Measurements from ENCODE around the gene KCNK2. TPM values are rescaled to one million over a fixed set of nuclear protein-coding genes. Genes with fewer than 3 reads are reported as not detected.

The KCNK2 gene
- total and polyA plus RNA-seq, 2 experiments from 2014 or later: 0.07 to 0.24 TPM

DNA sequence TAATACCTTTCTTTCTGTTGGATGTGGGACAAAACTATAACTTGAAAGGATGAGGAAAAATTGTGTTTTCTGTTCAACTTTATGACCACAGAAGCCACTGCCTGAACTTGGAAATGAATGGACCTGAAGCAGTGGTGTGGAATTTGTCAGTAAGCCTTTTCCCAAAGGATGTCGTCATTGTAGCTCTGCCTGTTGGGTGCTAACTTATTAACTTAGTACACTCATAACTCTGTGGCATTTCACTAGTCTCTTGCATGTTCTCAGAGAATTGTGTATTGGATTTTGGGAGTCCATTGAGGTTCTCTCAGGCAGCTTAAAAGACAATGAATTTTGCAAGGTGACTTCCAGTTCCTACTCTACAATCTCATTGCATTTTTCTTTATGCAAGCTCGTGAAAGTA lies 49.6 kb downstream of the KCNK2 start:
- ATAC-seq (no peak), DNase-seq (ENCODE audit: low spot score) (no peak)
- Mint-ChIP-seq H3K4me1 (no peaks in the 10 kb centered on the region), H3K36me3 (ENCODE audit: low read depth) (no peaks in the 10 kb centered on the region), H3K27me3 (ENCODE audit: insufficient read depth, low read depth, poor library complexity) (no peaks in the 10 kb centered on the region), H3K4me3 (no peak overlapping the region), H3K9me3 (no peaks in the 10 kb centered on the region), H3K27ac (no peak overlapping the region)
- Histone ChIP-seq H2AFZ (no peak overlapping the region), H3K27ac (ENCODE audit: low read depth) (no peak overlapping the region), H3K36me3 (ENCODE audit: insufficient read depth) (no peaks in the 10 kb centered on the region), H3K27me3 (ENCODE audit: insufficient read depth) (no peaks in the 10 kb centered on the region), H3K4me3 (no peak overlapping the region), H3K9me2 (ENCODE audit: insufficient read depth) (0 out of 2 replicates have a peak, but pooled peaks cover 11% of the 10 kb centered on the region), H3F3A (replicated peaks; ENCODE audit: low read depth) (no peaks in the 10 kb centered on the region), H4K20me1 (replicated peaks; ENCODE audit: insufficient read depth) (no peaks in the 10 kb centered on the region), H3K4me2 (no peak overlapping the region), H3K79me2 (replicated peaks; ENCODE audit: insufficient read depth) (no peaks in the 10 kb centered on the region), H3K4me1 (ENCODE audit: insufficient read depth) (no peaks in the 10 kb centered on the region)
- no peak for TF ChIP-seq POLR2AphosphoS5 (IDR thresholded peaks at IDR 0.05; ENCODE audit: low read depth)
- no peak for TF ChIP-seq JUNB (IDR thresholded peaks at IDR 0.05; ENCODE audit: unreplicated experiment)
- TF ChIP-seq ZNF331 (CRISPR knock-in tag; IDR thresholded peaks at IDR 0.05; ENCODE audit: low read depth): no peak
- no peak for TF ChIP-seq ZNF114 (CRISPR knock-in tag; IDR thresholded peaks at IDR 0.05)

GRCh38 chr1:215133532-215133931 lies 51.0 kb downstream of the KCNK2 start:
- H3K36me3 ChIP-seq (ENCODE audit: insufficient read depth): no peaks in the 10 kb centered on the region
- no peak overlapping the region for H3K4me3 ChIP-seq
- Mint-ChIP-seq H3K27ac (no peak overlapping the region), H3K36me3 (ENCODE audit: low read depth) (no peaks in the 10 kb centered on the region), H3K9me3 (no peaks in the 10 kb centered on the region), H3K4me1 (no peaks in the 10 kb centered on the region), H3K4me3 (no peak overlapping the region), H3K27me3 (ENCODE audit: insufficient read depth, low read depth, poor library complexity) (no peaks in the 10 kb centered on the region)
- no peaks in the 10 kb centered on the region for H3K79me2 ChIP-seq (replicated peaks; ENCODE audit: insufficient read depth)
- no peak overlapping the region for H3K27ac ChIP-seq (ENCODE audit: low read depth)
- no peak overlapping the region for H3K4me2 ChIP-seq
- no peak for DNase-seq (ENCODE audit: low spot score)
- no peaks in the 10 kb centered on the region for H3K27me3 ChIP-seq (ENCODE audit: insufficient read depth)
- H3K9me2 ChIP-seq (ENCODE audit: insufficient read depth): 0 out of 2 replicates have a peak, but pooled peaks cover 6% of the 10 kb centered on the region
- TF ChIP-seq EZH2 (IDR thresholded peaks at IDR 0.05; ENCODE audit: low read depth, unreplicated experiment): no peak
- TF ChIP-seq, protein P1, sequence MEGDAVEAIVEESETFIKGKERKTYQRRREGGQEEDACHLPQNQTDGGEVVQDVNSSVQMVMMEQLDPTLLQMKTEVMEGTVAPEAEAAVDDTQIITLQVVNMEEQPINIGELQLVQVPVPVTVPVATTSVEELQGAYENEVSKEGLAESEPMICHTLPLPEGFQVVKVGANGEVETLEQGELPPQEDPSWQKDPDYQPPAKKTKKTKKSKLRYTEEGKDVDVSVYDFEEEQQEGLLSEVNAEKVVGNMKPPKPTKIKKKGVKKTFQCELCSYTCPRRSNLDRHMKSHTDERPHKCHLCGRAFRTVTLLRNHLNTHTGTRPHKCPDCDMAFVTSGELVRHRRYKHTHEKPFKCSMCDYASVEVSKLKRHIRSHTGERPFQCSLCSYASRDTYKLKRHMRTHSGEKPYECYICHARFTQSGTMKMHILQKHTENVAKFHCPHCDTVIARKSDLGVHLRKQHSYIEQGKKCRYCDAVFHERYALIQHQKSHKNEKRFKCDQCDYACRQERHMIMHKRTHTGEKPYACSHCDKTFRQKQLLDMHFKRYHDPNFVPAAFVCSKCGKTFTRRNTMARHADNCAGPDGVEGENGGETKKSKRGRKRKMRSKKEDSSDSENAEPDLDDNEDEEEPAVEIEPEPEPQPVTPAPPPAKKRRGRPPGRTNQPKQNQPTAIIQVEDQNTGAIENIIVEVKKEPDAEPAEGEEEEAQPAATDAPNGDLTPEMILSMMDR (conservative IDR thresholded peaks at IDR 0.05; ENCODE audit: low read depth in 2 of 2): no peak
- TF ChIP-seq NANOG (IDR thresholded peaks at IDR 0.05; ENCODE audit: borderline replicate concordance): no peak
- TF ChIP-seq REST (IDR thresholded peaks at IDR 0.05; ENCODE audit: unreplicated experiment): no peak
- H2AFZ ChIP-seq: no peak overlapping the region
- no peaks in the 10 kb centered on the region for H4K20me1 ChIP-seq (replicated peaks; ENCODE audit: insufficient read depth)
- H3F3A ChIP-seq (replicated peaks; ENCODE audit: low read depth): no peaks in the 10 kb centered on the region
- H3K4me1 ChIP-seq (ENCODE audit: insufficient read depth): no peaks in the 10 kb centered on the region
- ATAC-seq: no peak

All from GM23338 (cell line).